ENCODE measurements around the gene HOXA7.

The HOXA7 gene

GRCh38 chr7:27131390-27131819 lies 25.1 kb downstream of the HOXA7 start:
- no peak for DNase-seq (ENCODE audit: low read depth)
- no peak for TF ChIP-seq CTCF (IDR thresholded peaks at IDR 0.05; ENCODE audit: insufficient read depth, low read depth, low read length, missing control alignments)
- peak overlapping the region; percentile 69 for H3K4me3 ChIP-seq (ENCODE audit: low read length)

DNA sequence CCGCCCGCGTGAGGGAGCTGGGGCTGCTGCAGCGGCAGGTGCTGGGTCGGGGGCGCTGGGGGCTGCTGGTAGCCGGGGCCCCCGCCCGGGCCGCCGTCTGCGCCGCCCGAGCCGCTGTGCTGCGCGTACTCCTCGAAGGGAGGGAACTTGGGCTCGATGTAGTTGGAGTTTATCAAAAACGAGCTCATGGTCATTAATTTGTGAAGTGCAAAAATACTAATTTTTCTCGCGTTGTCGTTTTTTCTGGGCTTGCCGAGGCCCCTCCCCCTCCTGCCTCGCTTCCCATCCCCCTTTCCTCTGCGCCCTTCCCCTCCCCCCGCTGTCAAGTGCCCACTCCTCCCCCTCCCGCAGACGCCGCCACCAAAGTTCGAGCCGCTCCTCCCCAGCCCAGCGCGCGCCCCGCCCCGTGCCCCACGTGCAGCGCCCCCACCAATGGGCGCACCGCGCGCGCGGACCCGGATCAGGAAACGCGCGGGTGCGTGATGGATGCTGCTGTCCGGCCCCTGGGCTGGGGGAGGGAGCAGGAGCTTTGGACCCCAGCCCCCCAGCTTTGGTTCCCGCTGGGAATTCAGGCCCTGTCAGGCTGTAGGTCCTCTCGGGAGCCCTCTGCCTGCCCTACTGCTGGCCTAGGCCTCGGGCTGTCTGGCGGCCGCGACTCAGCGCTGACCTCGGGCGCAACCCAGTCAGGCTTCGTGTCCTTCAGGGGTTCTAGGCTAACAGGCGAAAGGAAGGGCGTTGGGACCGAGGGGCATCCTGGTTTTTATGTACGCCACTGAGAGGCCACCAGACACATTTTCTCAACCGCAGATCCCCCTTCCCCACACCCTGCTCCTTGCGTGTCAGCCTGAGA lies 25.7 kb downstream of the HOXA7 start, which contains the start of gene HOXA4:
Gene HOXA4 (minus strand): TSS at position 218 of the 850 bp plus-strand sequence. CDS start 24 bp downstream, at position 194.
- no peak for TF ChIP-seq CTCF (IDR thresholded peaks at IDR 0.05; ENCODE audit: insufficient read depth, low read depth, low read length, missing control alignments)
- DNase-seq (ENCODE audit: low read depth) = peak; percentile 86
- peak within 1 kb of the TSS; percentile 69 for H3K4me3 ChIP-seq (ENCODE audit: low read length)

GRCh38 chr7:27129729-27130539 lies 26.5 kb downstream of the HOXA7 start:
- TF ChIP-seq CTCF (IDR thresholded peaks at IDR 0.05; ENCODE audit: insufficient read depth, low read depth, low read length, missing control alignments) = no peak
- H3K4me3 ChIP-seq (ENCODE audit: low read length) = peak overlapping the region; percentile 69
- DNase-seq (ENCODE audit: low read depth) = no peak

GRCh38 chr7:27128776-27129728 lies 27.4 kb downstream of the HOXA7 start:
- no peak for DNase-seq (ENCODE audit: low read depth)
- TF ChIP-seq CTCF (IDR thresholded peaks at IDR 0.05; ENCODE audit: insufficient read depth, low read depth, low read length, missing control alignments) = no peak
- no peak overlapping the region for H3K4me3 ChIP-seq (ENCODE audit: low read length)

DNA sequence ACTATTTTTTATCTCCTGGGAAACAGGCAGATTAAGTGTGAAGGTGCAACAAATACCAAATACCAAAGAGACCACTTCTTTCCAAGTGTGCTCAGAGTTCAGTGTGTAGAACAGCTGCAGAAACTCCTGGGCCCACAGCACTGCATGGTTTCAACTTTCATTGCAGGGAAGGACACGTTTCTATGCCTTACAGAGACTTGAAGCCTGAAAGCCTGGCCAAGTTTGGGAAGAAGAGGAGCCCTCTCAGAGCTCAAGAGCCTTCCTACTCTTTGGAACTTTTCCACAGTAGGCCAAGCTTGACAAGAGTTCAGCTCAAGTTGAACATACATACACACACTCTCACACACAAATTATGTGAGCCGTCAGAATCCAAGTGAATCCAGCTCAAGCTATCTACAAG lies 28.4 kb downstream of the HOXA7 start:
- no peak for DNase-seq (ENCODE audit: low read depth)
- H3K4me3 ChIP-seq (ENCODE audit: low read length) = no peak overlapping the region
- TF ChIP-seq CTCF (IDR thresholded peaks at IDR 0.05; ENCODE audit: insufficient read depth, low read depth, low read length, missing control alignments) = no peak

DNA sequence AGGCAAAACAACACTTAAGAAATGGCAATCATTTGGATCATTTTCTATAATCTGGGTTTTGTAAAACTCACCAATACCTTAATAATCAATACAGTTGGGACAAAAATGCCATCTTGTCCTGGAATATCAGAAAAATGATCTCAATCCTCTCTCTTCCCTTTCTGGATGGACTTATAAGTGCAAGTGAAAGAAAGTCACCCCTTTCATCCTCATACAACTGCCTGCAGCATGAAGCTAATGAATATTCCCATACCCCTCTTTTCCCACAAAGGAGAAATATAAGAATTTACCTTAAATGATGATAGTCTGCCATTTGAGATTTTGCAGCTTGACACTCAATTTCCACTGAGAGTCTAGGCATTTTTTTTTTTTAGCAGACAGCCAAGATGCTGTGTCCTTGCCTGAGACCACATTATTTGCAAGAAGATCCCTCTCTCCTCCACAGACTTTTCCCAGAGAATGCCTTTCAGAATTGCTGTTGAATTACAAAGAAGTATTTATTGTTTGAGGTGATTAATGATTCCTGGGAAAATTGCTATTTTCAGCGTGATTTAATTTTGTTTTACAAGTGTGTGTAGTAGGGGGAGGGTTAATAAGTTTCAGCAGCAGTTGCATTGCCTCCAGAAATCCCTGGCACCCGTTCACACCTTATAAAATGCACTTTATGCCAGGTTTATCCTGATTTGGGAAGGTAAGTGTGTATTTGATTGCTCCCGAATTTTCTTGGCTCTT lies 29.7 kb downstream of the HOXA7 start:
- no peak for DNase-seq (ENCODE audit: low read depth)
- no peak for TF ChIP-seq CTCF (IDR thresholded peaks at IDR 0.05; ENCODE audit: insufficient read depth, low read depth, low read length, missing control alignments)
- no peak overlapping the region for H3K4me3 ChIP-seq (ENCODE audit: low read length)

Measured in epithelial cell of esophagus (primary cell).